ENCODE measurements around the gene ASPRV1. TPM values are rescaled to one million over a fixed set of nuclear protein-coding genes. Genes with fewer than 3 reads are reported as not detected.

ASPRV1 gene
- polyA plus RNA-seq, 3 donors: 0.25 to 0.52 (median 0.27) TPM

GRCh38 chr2:69964353-69964841 is 3.0 kb upstream of the ASPRV1 start:
- Histone ChIP-seq H4K20me1 (ENCODE audit: insufficient read depth, low read length) (no peaks in the 10 kb centered on the region), H3K4me1 (ENCODE audit: control insufficient read depth in 1 of 2, insufficient read depth in 2 of 2, low read length in 2 of 2) (peaks cover 0 to 4% of the 10 kb centered on the region in 2 donors), H3K9ac (ENCODE audit: insufficient read depth, low read length, poor library complexity, severe bottlenecking) (no peak overlapping the region), H3K36me3 (replicated peaks in 1 of 2; ENCODE audit: control insufficient read depth in 1 of 2, insufficient read depth in 2 of 2, low read length in 2 of 2) (no peaks in the 10 kb centered on the region), H3K27me3 (ENCODE audit: control insufficient read depth in 2 of 2, insufficient read depth in 2 of 2, low read length in 2 of 2) (no peaks in the 10 kb centered on the region), H3K27ac (ENCODE audit: low read depth in 1 of 2, low read length in 2 of 2) (no peak overlapping the region), H3K79me2 (ENCODE audit: insufficient read depth, low read length) (no peaks in the 10 kb centered on the region), H3K9me3 (replicated peaks in 1 of 2; ENCODE audit: control insufficient read depth in 1 of 2, insufficient read depth in 1 of 2, low read length in 2 of 2) (no peaks in the 10 kb centered on the region), H3K4me3 (replicated peaks in 1 of 3; ENCODE audit: low read depth in 2 of 3, low read length in 3 of 3) (no peak overlapping the region), H3K4me2 (replicated peaks; ENCODE audit: extremely low read depth, low read length, poor library complexity, severe bottlenecking) (no peak overlapping the region), H2AFZ (ENCODE audit: insufficient read depth, low read depth, low read length, poor library complexity, severe bottlenecking) (no peak overlapping the region)
- intact Hi-C loops (cut with micrococcal nuclease): no loop called here
- Mint-ChIP-seq H3K36me3 (no peaks in the 10 kb centered on the region), H3K4me1 (peaks cover 6% of the 10 kb centered on the region), H3K9me3 (no peaks in the 10 kb centered on the region), H3K27ac (no peak overlapping the region), H3K27me3 (ENCODE audit: low read depth in 3 of 3) (peaks cover 0 to 6% (median 0%) of the 10 kb centered on the region in 3 donors), H3K4me3 (no peak overlapping the region)
- no peak for DNase-seq
- no peak for TF ChIP-seq CTCF (IDR thresholded peaks at IDR 0.05)
- 81% methylated on average over 5 of the region's 7 CpGs for WGBS (ENCODE audit: insufficient coverage)

GRCh38 chr2:69962986-69963730 is 1.7 kb upstream of the ASPRV1 start:
- no peak overlapping the region for H3K27ac Mint-ChIP-seq
- DNase-seq: no peak
- Histone ChIP-seq H4K20me1 (ENCODE audit: insufficient read depth, low read length) (no peaks in the 10 kb centered on the region), H3K9me3 (replicated peaks in 1 of 2; ENCODE audit: control insufficient read depth in 1 of 2, insufficient read depth in 1 of 2, low read length in 2 of 2) (no peaks in the 10 kb centered on the region), H2AFZ (ENCODE audit: insufficient read depth, low read depth, low read length, poor library complexity, severe bottlenecking) (no peak overlapping the region), H3K36me3 (replicated peaks in 1 of 2; ENCODE audit: control insufficient read depth in 1 of 2, insufficient read depth in 2 of 2, low read length in 2 of 2) (no peaks in the 10 kb centered on the region), H3K9ac (ENCODE audit: insufficient read depth, low read length, poor library complexity, severe bottlenecking) (no peak overlapping the region), H3K79me2 (ENCODE audit: insufficient read depth, low read length) (no peaks in the 10 kb centered on the region), H3K4me3 (replicated peaks in 1 of 3; ENCODE audit: low read depth in 2 of 3, low read length in 3 of 3) (no peak overlapping the region), H3K4me1 (ENCODE audit: control insufficient read depth in 1 of 2, insufficient read depth in 2 of 2, low read length in 2 of 2) (peaks cover 0 to 4% of the 10 kb centered on the region in 2 donors), H3K27me3 (ENCODE audit: control insufficient read depth in 2 of 2, insufficient read depth in 2 of 2, low read length in 2 of 2) (no peaks in the 10 kb centered on the region), H3K4me2 (replicated peaks; ENCODE audit: extremely low read depth, low read length, poor library complexity, severe bottlenecking) (no peak overlapping the region), H3K27ac (ENCODE audit: low read depth in 1 of 2, low read length in 2 of 2) (no peak overlapping the region)
- intact Hi-C loops (cut with micrococcal nuclease): no loop called here
- no peak for TF ChIP-seq CTCF (IDR thresholded peaks at IDR 0.05)
- H3K9me3 Mint-ChIP-seq: no peaks in the 10 kb centered on the region
- peaks cover 0 to 5% (median 0%) of the 10 kb centered on the region in 3 donors for H3K27me3 Mint-ChIP-seq (ENCODE audit: low read depth in 3 of 3)
- 91% methylated on average over 4 of the region's 8 CpGs for WGBS (ENCODE audit: insufficient coverage)
- no peak overlapping the region for H3K4me3 Mint-ChIP-seq
- H3K36me3 Mint-ChIP-seq: no peaks in the 10 kb centered on the region
- H3K4me1 Mint-ChIP-seq: peaks cover 6% of the 10 kb centered on the region

Measured in CD14-positive monocyte (primary cell).